Right lobe of liver (tissue), 4 donors: Measurements from ENCODE around the gene SEC24D.

ENCODE experiments used
- CTCF ChIP-seq, 4 donors: fragments of 200-600 bp in 3 of 4; fragments of 450-650 bp in 1 of 4; IDR thresholded peaks; one replicate each; pipeline versions ENCODE4 v1.5.1 to v1.8.0; 2016 to 2022; ENCODE audit warnings: antibody characterized with exemption in 4 of 4, mild to moderate bottlenecking in 2 of 4
- POLR2A ChIP-seq: fragments of 450-650 bp; IDR thresholded peaks from one replicate; pipeline ENCODE4 v1.6.1; 2017; ENCODE audit warnings: antibody characterized with exemption, mild to moderate bottlenecking
- donor health status: DM: no; HTN: no; CAD: no.
- donor health status: DM: no; HTN: no; CAD: no.
- donor health status: DM: no; HTN: yes; CAD: no.

- no peak for TF ChIP-seq CTCF (IDR thresholded peaks at IDR 0.05)
- no peak for TF ChIP-seq POLR2A
Measured at GRCh38 chr4:118803253-118803652, 32.7 kb downstream of the SEC24D start.
